ENCODE results near the gene SLC2A10.
"Not testable (repeated sequence)": the region's sequence is repeated elsewhere in the genome, so short reads cannot be mapped to it uniquely, and the experiment has no call there.

Gene SLC2A10

GRCh38 chr20:46674253-46675083, 35.0 kb upstream of the SLC2A10 start:
- no peak for DNase-seq
- Histone ChIP-seq H3K4me3 (ENCODE audit: control insufficient read depth in 1 of 7, extremely low read depth in 1 of 7, insufficient read depth in 4 of 7, low read depth in 2 of 7, low read length in 6 of 7) (no peak overlapping the region), H3K27me3 (replicated peaks in 2 of 5; ENCODE audit: control insufficient read depth in 4 of 5, insufficient read depth in 5 of 5, low read length in 4 of 5) (peaks cover 0 to 2% (median 0%) of the 10 kb centered on the region in 5 experiments), H3K36me3 (ENCODE audit: control insufficient read depth in 4 of 4, insufficient read depth in 4 of 4, low read length in 3 of 4) (no peaks in the 10 kb centered on the region), H3K27ac (ENCODE audit: insufficient read depth in 1 of 2, low read depth in 1 of 2, low read length in 2 of 2, poor library complexity in 1 of 2, severe bottlenecking in 2 of 2) (no peak overlapping the region), H3K4me1 (ENCODE audit: control extremely low read depth in 1 of 4, control insufficient read depth in 4 of 4, insufficient read depth in 4 of 4, low read length in 3 of 4) (no peaks in the 10 kb centered on the region), H3K9me3 (ENCODE audit: control extremely low read depth in 1 of 5, control insufficient read depth in 4 of 5, insufficient read depth in 2 of 5, low read depth in 1 of 5, low read length in 4 of 5) (peaks cover 0 to 16% (median 5%) of the 10 kb centered on the region in 5 experiments)
- WGBS (ENCODE audit: insufficient coverage) = 87% methylated on average over 4 of the region's 14 CpGs
- ChIA-PET POLR2A (no interaction called here), CTCF (interaction anchor here (1.5 kb wide), 1 partner anchor 11 kb away, joined by 3 read pairs; no protein-coding TSS in a partner anchor)

DNA sequence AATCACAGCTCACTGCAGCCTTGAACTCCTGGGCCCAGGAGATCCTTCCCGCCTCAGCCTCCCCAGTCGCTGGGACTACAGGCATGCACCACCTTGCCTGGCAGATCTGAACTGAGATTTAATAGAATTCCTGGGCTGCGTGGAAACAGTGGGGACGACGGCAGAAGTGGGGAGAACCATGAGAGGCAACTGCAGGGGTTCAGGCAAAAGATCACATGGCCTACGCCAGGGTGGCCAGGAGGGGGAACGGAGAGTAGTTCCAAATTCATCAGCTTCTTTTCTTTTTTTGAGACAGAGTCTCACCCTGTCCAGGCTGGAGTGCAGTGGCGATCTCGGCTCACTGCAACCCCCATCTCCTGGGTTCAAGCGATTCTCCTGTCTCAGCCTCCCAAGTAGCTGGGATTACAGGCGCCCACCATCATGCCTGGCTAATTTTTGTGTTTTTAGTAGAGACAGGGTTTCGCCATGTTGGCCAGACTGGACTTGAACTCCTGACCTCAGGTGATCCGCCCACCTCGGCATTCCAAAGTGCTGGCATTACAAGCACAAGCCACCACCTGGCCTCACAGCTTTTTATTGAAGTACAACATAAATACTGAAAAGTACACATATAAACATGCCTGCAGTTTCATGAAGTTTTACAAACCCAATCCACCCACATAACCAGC, 32.7 kb upstream of the SLC2A10 start:
- POLR2A ChIA-PET; H3K27ac ChIP-seq (ENCODE audit: insufficient read depth in 1 of 2, low read depth in 1 of 2, low read length in 2 of 2, poor library complexity in 1 of 2, severe bottlenecking in 2 of 2); H3K9me3 ChIP-seq (ENCODE audit: control extremely low read depth in 1 of 5, control insufficient read depth in 4 of 5, insufficient read depth in 2 of 5, low read depth in 1 of 5, low read length in 4 of 5); H3K4me1 ChIP-seq (ENCODE audit: control extremely low read depth in 1 of 4, control insufficient read depth in 4 of 4, insufficient read depth in 4 of 4, low read length in 3 of 4); CTCF ChIA-PET; DNase-seq; H3K36me3 ChIP-seq (ENCODE audit: control insufficient read depth in 4 of 4, insufficient read depth in 4 of 4, low read length in 3 of 4); H3K4me3 ChIP-seq (ENCODE audit: control insufficient read depth in 1 of 7, extremely low read depth in 1 of 7, insufficient read depth in 4 of 7, low read depth in 2 of 7, low read length in 6 of 7); H3K27me3 ChIP-seq (replicated peaks in 2 of 5; ENCODE audit: control insufficient read depth in 4 of 5, insufficient read depth in 5 of 5, low read length in 4 of 5): not testable (repeated sequence)
- WGBS (ENCODE audit: insufficient coverage) = 100% methylated on average over 6 of the region's 14 CpGs

DNA sequence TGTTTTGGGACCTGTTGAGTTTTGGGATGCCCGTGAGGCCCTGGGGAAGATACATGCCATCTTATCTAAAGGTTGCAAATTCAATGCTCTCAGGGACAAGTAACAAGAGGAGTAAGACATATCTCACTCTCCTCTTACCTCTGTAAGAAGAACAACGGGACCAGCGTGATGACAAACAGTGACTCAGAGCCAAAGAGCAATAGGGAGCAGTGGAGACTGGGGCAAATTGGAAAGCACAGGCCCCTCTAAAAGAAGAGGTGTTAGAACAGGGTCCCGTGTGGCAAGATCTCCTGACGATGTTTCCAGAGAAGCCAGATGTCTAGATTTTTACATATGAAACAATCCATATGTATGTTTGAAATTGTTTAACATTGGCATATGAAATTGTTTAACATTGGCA, 31.8 kb upstream of the SLC2A10 start:
- Histone ChIP-seq H3K9me3 (ENCODE audit: control extremely low read depth in 1 of 5, control insufficient read depth in 4 of 5, insufficient read depth in 2 of 5, low read depth in 1 of 5, low read length in 4 of 5) (no peaks in the 10 kb centered on the region), H3K4me3 (ENCODE audit: control insufficient read depth in 1 of 7, extremely low read depth in 1 of 7, insufficient read depth in 4 of 7, low read depth in 2 of 7, low read length in 6 of 7) (no peak overlapping the region), H3K36me3 (ENCODE audit: control insufficient read depth in 4 of 4, insufficient read depth in 4 of 4, low read length in 3 of 4) (peaks cover 0 to 4% (median 2%) of the 10 kb centered on the region in 4 experiments), H3K4me1 (ENCODE audit: control extremely low read depth in 1 of 4, control insufficient read depth in 4 of 4, insufficient read depth in 4 of 4, low read length in 3 of 4) (peaks cover 0 to 9% (median 4%) of the 10 kb centered on the region in 4 experiments), H3K27me3 (replicated peaks in 2 of 5; ENCODE audit: control insufficient read depth in 4 of 5, insufficient read depth in 5 of 5, low read length in 4 of 5) (no peaks in the 10 kb centered on the region), H3K27ac (ENCODE audit: insufficient read depth in 1 of 2, low read depth in 1 of 2, low read length in 2 of 2, poor library complexity in 1 of 2, severe bottlenecking in 2 of 2) (no peak overlapping the region)
- ChIA-PET CTCF (no interaction called here), POLR2A (no interaction called here)
- no peak for DNase-seq
- 100% methylated on average over 2 of the region's 5 CpGs for WGBS (ENCODE audit: insufficient coverage)

GRCh38 chr20:46678516-46678915, 30.9 kb upstream of the SLC2A10 start:
- no peak overlapping the region for H3K27ac ChIP-seq (ENCODE audit: insufficient read depth in 1 of 2, low read depth in 1 of 2, low read length in 2 of 2, poor library complexity in 1 of 2, severe bottlenecking in 2 of 2)
- peaks cover 0 to 17% (median 12%) of the 10 kb centered on the region in 4 experiments for H3K4me1 ChIP-seq (ENCODE audit: control extremely low read depth in 1 of 4, control insufficient read depth in 4 of 4, insufficient read depth in 4 of 4, low read length in 3 of 4)
- no peaks in the 10 kb centered on the region for H3K9me3 ChIP-seq (ENCODE audit: control extremely low read depth in 1 of 5, control insufficient read depth in 4 of 5, insufficient read depth in 2 of 5, low read depth in 1 of 5, low read length in 4 of 5)
- H3K27me3 ChIP-seq (replicated peaks in 2 of 5; ENCODE audit: control insufficient read depth in 4 of 5, insufficient read depth in 5 of 5, low read length in 4 of 5) = no peaks in the 10 kb centered on the region
- peaks cover 0 to 4% (median 2%) of the 10 kb centered on the region in 4 experiments for H3K36me3 ChIP-seq (ENCODE audit: control insufficient read depth in 4 of 4, insufficient read depth in 4 of 4, low read length in 3 of 4)
- no CpG with 5 or more reads among the region's 4 CpGs for WGBS (ENCODE audit: insufficient coverage)
- ChIA-PET POLR2A (no interaction called here), CTCF (interaction anchor here (1.8 kb wide), 1 partner anchor 134 kb away, joined by 11 read pairs; no protein-coding TSS in a partner anchor)
- H3K4me3 ChIP-seq (ENCODE audit: control insufficient read depth in 1 of 7, extremely low read depth in 1 of 7, insufficient read depth in 4 of 7, low read depth in 2 of 7, low read length in 6 of 7) = no peak overlapping the region
- no peak for DNase-seq

GRCh38 chr20:46680684-46681031, 28.8 kb upstream of the SLC2A10 start:
- Histone ChIP-seq H3K4me3 (ENCODE audit: control insufficient read depth in 1 of 7, extremely low read depth in 1 of 7, insufficient read depth in 4 of 7, low read depth in 2 of 7, low read length in 6 of 7) (no peak overlapping the region), H3K9me3 (ENCODE audit: control extremely low read depth in 1 of 5, control insufficient read depth in 4 of 5, insufficient read depth in 2 of 5, low read depth in 1 of 5, low read length in 4 of 5) (no peaks in the 10 kb centered on the region), H3K36me3 (ENCODE audit: control insufficient read depth in 4 of 4, insufficient read depth in 4 of 4, low read length in 3 of 4) (peaks cover 4 to 20% (median 11%) of the 10 kb centered on the region in 4 experiments), H3K4me1 (ENCODE audit: control extremely low read depth in 1 of 4, control insufficient read depth in 4 of 4, insufficient read depth in 4 of 4, low read length in 3 of 4) (peaks cover 0 to 22% (median 17%) of the 10 kb centered on the region in 4 experiments), H3K27ac (ENCODE audit: insufficient read depth in 1 of 2, low read depth in 1 of 2, low read length in 2 of 2, poor library complexity in 1 of 2, severe bottlenecking in 2 of 2) (no peak overlapping the region), H3K27me3 (replicated peaks in 2 of 5; ENCODE audit: control insufficient read depth in 4 of 5, insufficient read depth in 5 of 5, low read length in 4 of 5) (no peaks in the 10 kb centered on the region)
- CTCF ChIA-PET = interaction anchor here (0.7 to 3.0 kb wide), 22 partner anchors 9 to 211 kb away, joined by 3 to 15 read pairs (median 6); partner anchors contain the start of genes OCSTAMP and TP53RK
- WGBS (ENCODE audit: insufficient coverage) = 100% methylated on average over 2 of the region's 2 CpGs
- DNase-seq = no peak
- POLR2A ChIA-PET = no interaction called here

DNA sequence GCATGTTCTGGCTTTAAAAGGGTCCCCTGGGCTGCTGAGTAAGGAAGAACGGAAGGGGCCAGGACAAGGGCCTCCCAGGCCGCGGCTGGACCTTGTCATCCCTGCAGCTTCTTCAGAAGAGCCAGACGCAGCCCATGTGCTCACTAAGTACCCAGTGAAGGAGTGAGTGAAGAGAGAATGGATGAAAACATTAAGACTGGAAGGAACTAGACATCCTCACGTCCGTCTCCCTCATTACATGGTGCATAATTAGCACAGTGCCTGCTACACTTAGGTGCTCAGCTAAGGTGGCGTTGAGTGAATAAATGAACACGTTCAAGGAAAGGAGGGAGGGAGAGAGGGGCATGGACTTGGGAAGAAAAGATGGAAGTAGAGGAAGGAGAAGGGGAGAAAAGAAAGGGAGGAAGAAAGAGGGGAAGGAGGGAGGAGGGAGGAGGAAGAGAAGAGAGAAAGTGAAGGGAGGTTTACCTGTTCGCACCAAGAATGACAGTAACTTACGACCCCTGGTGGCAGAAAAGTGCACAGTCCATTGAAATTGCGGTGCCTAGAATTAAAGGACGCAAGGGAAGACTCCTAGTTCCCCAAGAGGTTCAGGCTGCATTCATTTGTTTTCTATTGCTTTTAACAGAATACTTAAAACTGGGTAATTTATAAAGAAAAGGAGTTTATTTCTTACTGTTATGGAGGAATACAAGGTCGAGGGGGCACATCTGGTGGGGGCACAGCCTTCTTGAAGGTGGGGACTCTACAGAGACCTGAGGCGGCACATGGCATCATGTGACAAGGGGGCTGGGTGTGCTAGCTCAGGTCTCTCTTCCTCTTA, 28.2 kb upstream of the SLC2A10 start:
- no peaks in the 10 kb centered on the region for H3K9me3 ChIP-seq (ENCODE audit: control extremely low read depth in 1 of 5, control insufficient read depth in 4 of 5, insufficient read depth in 2 of 5, low read depth in 1 of 5, low read length in 4 of 5)
- no peak overlapping the region for H3K27ac ChIP-seq (ENCODE audit: insufficient read depth in 1 of 2, low read depth in 1 of 2, low read length in 2 of 2, poor library complexity in 1 of 2, severe bottlenecking in 2 of 2)
- DNase-seq = peak; percentile 63 to 86 (median 77)
- no peak overlapping the region for H3K4me3 ChIP-seq (ENCODE audit: control insufficient read depth in 1 of 7, extremely low read depth in 1 of 7, insufficient read depth in 4 of 7, low read depth in 2 of 7, low read length in 6 of 7)
- WGBS (ENCODE audit: insufficient coverage) = 36% methylated on average over 8 of the region's 14 CpGs
- ChIA-PET POLR2A (no interaction called here), CTCF (interaction anchor here (0.7 to 3.0 kb wide), 24 partner anchors 8 to 211 kb away, joined by 3 to 29 read pairs (median 6); partner anchors contain the start of genes OCSTAMP and TP53RK)
- peaks cover 0 to 26% (median 17%) of the 10 kb centered on the region in 4 experiments for H3K4me1 ChIP-seq (ENCODE audit: control extremely low read depth in 1 of 4, control insufficient read depth in 4 of 4, insufficient read depth in 4 of 4, low read length in 3 of 4)
- peaks cover 4 to 26% (median 14%) of the 10 kb centered on the region in 4 experiments for H3K36me3 ChIP-seq (ENCODE audit: control insufficient read depth in 4 of 4, insufficient read depth in 4 of 4, low read length in 3 of 4)
- H3K27me3 ChIP-seq (replicated peaks in 2 of 5; ENCODE audit: control insufficient read depth in 4 of 5, insufficient read depth in 5 of 5, low read length in 4 of 5) = no peaks in the 10 kb centered on the region

Data from common myeloid progenitor, CD34-positive (primary cell).